ENCODE results near the gene C20orf144.

Gene C20orf144

DNA sequence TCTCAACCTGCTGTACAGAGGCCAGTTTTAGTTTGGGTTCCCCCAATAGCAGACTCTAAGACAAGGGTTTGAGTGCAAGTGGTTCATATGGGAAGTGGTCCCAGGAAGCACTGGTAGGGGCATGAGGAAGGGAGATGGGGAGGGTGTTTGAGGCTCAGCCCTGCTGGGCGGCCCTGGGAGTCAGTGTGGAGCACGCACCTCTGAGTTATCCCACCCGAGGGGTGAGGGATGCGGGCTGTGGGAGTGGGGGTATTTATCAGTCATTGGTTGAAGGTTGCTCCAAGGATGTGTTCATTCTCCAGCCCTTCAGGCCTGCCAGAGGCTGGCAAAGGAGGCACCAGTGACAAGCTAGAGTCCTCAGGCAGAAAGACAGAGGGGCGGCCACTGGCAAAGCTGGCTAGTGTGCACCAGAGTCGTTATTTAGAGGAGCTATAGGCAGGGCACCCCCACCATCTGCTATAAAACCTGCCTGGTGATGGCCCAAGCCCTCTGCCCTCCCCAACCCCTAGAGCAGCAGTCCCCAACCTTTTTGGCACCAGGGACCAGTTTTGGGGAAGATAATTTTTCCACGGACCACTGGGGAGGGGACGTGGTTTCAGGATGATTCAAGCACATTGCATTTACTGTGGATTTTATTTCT, 41.5 kb downstream of the C20orf144 start:
- 96% methylated on average over 3 of the region's 8 CpGs for WGBS (ENCODE audit: insufficient coverage)
- DNase-seq, result no peak
- CTCF ChIA-PET, result no interaction called here
- H3K9me3 ChIP-seq (ENCODE audit: control extremely low read depth in 1 of 5, control insufficient read depth in 4 of 5, insufficient read depth in 2 of 5, low read depth in 1 of 5, low read length in 4 of 5), result no peaks in the 10 kb centered on the region
- no peaks in the 10 kb centered on the region for H3K27me3 ChIP-seq (replicated peaks in 2 of 5; ENCODE audit: control insufficient read depth in 4 of 5, insufficient read depth in 5 of 5, low read length in 4 of 5)
- no peaks in the 10 kb centered on the region for H3K4me1 ChIP-seq (ENCODE audit: control extremely low read depth in 1 of 4, control insufficient read depth in 4 of 4, insufficient read depth in 4 of 4, low read length in 3 of 4)
- no peak overlapping the region for H3K27ac ChIP-seq (ENCODE audit: insufficient read depth in 1 of 2, low read depth in 1 of 2, low read length in 2 of 2, poor library complexity in 1 of 2, severe bottlenecking in 2 of 2)
- POLR2A ChIA-PET, result no interaction called here
- peaks cover 0 to 13% (median 8%) of the 10 kb centered on the region in 4 experiments for H3K36me3 ChIP-seq (ENCODE audit: control insufficient read depth in 4 of 4, insufficient read depth in 4 of 4, low read length in 3 of 4)
- no peak overlapping the region for H3K4me3 ChIP-seq (ENCODE audit: control insufficient read depth in 1 of 7, extremely low read depth in 1 of 7, insufficient read depth in 4 of 7, low read depth in 2 of 7, low read length in 6 of 7)

DNA sequence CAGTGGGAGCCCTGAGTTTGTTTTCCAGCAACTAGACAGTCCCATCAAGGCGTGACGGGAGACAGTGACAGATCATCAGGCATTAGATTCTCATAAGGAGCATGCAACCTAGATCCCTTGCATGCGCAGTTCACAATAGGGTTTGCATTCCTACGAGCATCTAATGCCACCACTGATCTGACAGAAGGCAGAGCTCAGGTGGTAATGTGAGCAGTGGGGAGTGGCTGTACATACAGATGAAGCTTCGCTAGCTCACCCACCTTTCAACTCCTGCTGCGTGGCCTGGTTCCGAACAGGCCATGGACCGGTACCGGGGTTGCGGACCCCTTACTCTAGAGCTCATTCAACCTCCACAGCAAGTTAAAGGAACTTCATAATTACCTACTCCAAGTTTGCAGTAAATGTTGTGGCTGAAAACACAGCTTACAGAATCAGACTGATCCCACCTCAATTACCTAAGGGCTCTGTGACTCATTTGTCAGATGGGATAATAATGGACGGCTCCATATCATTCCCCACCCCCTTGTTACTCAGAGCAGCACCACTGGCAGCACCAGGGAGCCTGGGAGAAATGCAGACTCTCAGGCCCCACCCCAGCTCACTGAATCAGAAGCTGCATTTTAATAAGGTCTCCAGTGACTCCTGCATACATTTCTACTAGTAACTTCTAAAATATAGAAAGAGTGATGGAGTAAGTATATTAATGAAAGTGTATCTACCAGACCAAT, 42.2 kb downstream of the C20orf144 start:
- H3K4me1 ChIP-seq (ENCODE audit: control extremely low read depth in 1 of 4, control insufficient read depth in 4 of 4, insufficient read depth in 4 of 4, low read length in 3 of 4), result no peaks in the 10 kb centered on the region
- ChIA-PET POLR2A (no interaction called here), CTCF (interaction anchor here (1.0 kb wide), 1 partner anchor 29 kb away, joined by 3 read pairs; no protein-coding TSS in a partner anchor)
- no peaks in the 10 kb centered on the region for H3K9me3 ChIP-seq (ENCODE audit: control extremely low read depth in 1 of 5, control insufficient read depth in 4 of 5, insufficient read depth in 2 of 5, low read depth in 1 of 5, low read length in 4 of 5)
- 95% methylated on average over 4 of the region's 11 CpGs for WGBS (ENCODE audit: insufficient coverage)
- no peak overlapping the region for H3K4me3 ChIP-seq (ENCODE audit: control insufficient read depth in 1 of 7, extremely low read depth in 1 of 7, insufficient read depth in 4 of 7, low read depth in 2 of 7, low read length in 6 of 7)
- H3K27me3 ChIP-seq (replicated peaks in 2 of 5; ENCODE audit: control insufficient read depth in 4 of 5, insufficient read depth in 5 of 5, low read length in 4 of 5), result no peaks in the 10 kb centered on the region
- no peak for DNase-seq
- no peak overlapping the region for H3K27ac ChIP-seq (ENCODE audit: insufficient read depth in 1 of 2, low read depth in 1 of 2, low read length in 2 of 2, poor library complexity in 1 of 2, severe bottlenecking in 2 of 2)
- peaks cover 0 to 13% (median 8%) of the 10 kb centered on the region in 4 experiments for H3K36me3 ChIP-seq (ENCODE audit: control insufficient read depth in 4 of 4, insufficient read depth in 4 of 4, low read length in 3 of 4)

DNA sequence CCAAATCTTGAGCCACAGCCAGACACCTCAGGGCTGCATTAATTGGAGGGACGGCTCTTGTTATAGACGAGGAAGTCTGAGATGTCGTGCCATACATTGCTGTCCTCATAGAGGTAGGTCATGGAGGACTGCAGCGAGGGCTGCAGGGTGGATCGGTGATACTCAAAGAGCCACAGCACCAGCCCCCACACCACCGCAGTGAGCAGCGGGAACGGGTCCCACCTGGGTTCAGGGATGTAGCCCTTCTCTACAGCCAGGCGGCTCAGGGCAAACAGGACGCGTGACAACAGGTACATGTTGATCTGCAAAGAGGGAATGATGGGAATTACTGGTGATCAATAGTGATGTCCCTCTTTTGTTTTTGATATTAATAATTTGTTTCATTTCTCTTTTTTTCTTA, 45.5 kb downstream of the C20orf144 start:
- ChIA-PET POLR2A (no interaction called here), CTCF (no interaction called here)
- Histone ChIP-seq H3K4me3 (ENCODE audit: control insufficient read depth in 1 of 7, extremely low read depth in 1 of 7, insufficient read depth in 4 of 7, low read depth in 2 of 7, low read length in 6 of 7) (no peak overlapping the region), H3K4me1 (ENCODE audit: control extremely low read depth in 1 of 4, control insufficient read depth in 4 of 4, insufficient read depth in 4 of 4, low read length in 3 of 4) (no peaks in the 10 kb centered on the region), H3K9me3 (ENCODE audit: control extremely low read depth in 1 of 5, control insufficient read depth in 4 of 5, insufficient read depth in 2 of 5, low read depth in 1 of 5, low read length in 4 of 5) (no peaks in the 10 kb centered on the region), H3K27me3 (replicated peaks in 2 of 5; ENCODE audit: control insufficient read depth in 4 of 5, insufficient read depth in 5 of 5, low read length in 4 of 5) (no peaks in the 10 kb centered on the region), H3K27ac (ENCODE audit: insufficient read depth in 1 of 2, low read depth in 1 of 2, low read length in 2 of 2, poor library complexity in 1 of 2, severe bottlenecking in 2 of 2) (no peak overlapping the region), H3K36me3 (ENCODE audit: control insufficient read depth in 4 of 4, insufficient read depth in 4 of 4, low read length in 3 of 4) (peaks cover 5 to 31% (median 22%) of the 10 kb centered on the region in 4 experiments)
- WGBS (ENCODE audit: insufficient coverage), result 100% methylated on average over 5 of the region's 11 CpGs
- no peak for DNase-seq

DNA sequence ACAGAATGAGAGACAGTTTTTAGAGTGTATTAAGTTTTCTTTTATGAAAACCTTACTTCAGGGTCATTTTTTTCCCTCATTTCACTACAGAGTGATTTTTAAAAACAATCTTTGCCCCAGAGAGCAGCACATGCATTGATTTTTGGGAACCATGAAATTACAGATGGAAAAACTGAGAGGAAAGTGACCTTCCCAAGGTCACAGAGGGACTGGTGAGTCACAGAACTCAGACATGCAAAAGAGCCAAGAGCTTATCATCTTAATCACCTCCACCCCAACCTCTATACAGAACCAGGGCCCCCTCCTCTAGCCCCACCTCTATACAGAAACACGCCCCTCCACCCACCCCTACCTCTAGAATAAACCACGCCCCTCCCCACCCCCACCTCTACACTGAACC, 47.3 kb downstream of the C20orf144 start:
- ChIA-PET CTCF (interaction anchor here (0.6 kb wide), 1 partner anchor 654 kb away, joined by 3 read pairs; the partner anchor contains the start of gene ITCH), POLR2A (no interaction called here)
- no peaks in the 10 kb centered on the region for H3K9me3 ChIP-seq (ENCODE audit: control extremely low read depth in 1 of 5, control insufficient read depth in 4 of 5, insufficient read depth in 2 of 5, low read depth in 1 of 5, low read length in 4 of 5)
- no peak overlapping the region for H3K27ac ChIP-seq (ENCODE audit: insufficient read depth in 1 of 2, low read depth in 1 of 2, low read length in 2 of 2, poor library complexity in 1 of 2, severe bottlenecking in 2 of 2)
- no peaks in the 10 kb centered on the region for H3K4me1 ChIP-seq (ENCODE audit: control extremely low read depth in 1 of 4, control insufficient read depth in 4 of 4, insufficient read depth in 4 of 4, low read length in 3 of 4)
- peaks cover 12 to 41% (median 28%) of the 10 kb centered on the region in 4 experiments for H3K36me3 ChIP-seq (ENCODE audit: control insufficient read depth in 4 of 4, insufficient read depth in 4 of 4, low read length in 3 of 4)
- DNase-seq, result no peak
- H3K27me3 ChIP-seq (replicated peaks in 2 of 5; ENCODE audit: control insufficient read depth in 4 of 5, insufficient read depth in 5 of 5, low read length in 4 of 5), result no peaks in the 10 kb centered on the region
- WGBS (ENCODE audit: insufficient coverage), result 80% methylated on average over 1 of the region's 2 CpGs
- H3K4me3 ChIP-seq (ENCODE audit: control insufficient read depth in 1 of 7, extremely low read depth in 1 of 7, insufficient read depth in 4 of 7, low read depth in 2 of 7, low read length in 6 of 7), result no peak overlapping the region

DNA sequence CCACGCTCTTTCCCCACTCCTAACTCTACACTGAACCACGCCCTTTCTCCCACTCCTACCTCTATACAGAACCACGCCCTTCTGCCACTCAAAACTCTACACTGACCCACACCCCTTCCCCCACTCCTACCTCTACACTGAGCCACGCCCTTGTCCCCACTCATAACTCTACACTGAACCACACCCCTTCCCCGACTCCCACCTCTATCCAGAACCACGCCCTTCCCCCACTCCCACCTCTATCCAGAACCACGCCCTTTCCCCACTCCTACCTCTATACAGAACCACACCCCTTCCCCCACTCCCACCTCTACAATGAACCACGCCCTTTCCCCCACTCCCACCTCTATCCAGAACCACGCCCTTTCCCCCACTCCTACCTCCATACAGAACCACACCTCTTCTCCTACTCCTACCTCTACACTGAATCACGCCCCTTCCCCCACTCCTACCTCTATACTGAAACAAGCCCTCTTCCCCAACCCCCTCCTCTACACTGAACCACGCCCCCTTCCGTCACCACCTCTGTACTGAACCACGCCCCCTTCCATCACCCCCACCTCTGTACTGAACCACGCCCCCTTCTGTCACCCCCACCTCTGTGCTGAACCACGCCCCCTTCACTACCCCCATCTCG, 47.9 kb downstream of the C20orf144 start:
- Histone ChIP-seq H3K27me3 (replicated peaks in 2 of 5; ENCODE audit: control insufficient read depth in 4 of 5, insufficient read depth in 5 of 5, low read length in 4 of 5) (no peaks in the 10 kb centered on the region), H3K27ac (ENCODE audit: insufficient read depth in 1 of 2, low read depth in 1 of 2, low read length in 2 of 2, poor library complexity in 1 of 2, severe bottlenecking in 2 of 2) (no peak overlapping the region), H3K36me3 (ENCODE audit: control insufficient read depth in 4 of 4, insufficient read depth in 4 of 4, low read length in 3 of 4) (peaks cover 12 to 45% (median 31%) of the 10 kb centered on the region in 4 experiments), H3K4me1 (ENCODE audit: control extremely low read depth in 1 of 4, control insufficient read depth in 4 of 4, insufficient read depth in 4 of 4, low read length in 3 of 4) (no peaks in the 10 kb centered on the region), H3K9me3 (ENCODE audit: control extremely low read depth in 1 of 5, control insufficient read depth in 4 of 5, insufficient read depth in 2 of 5, low read depth in 1 of 5, low read length in 4 of 5) (no peaks in the 10 kb centered on the region), H3K4me3 (ENCODE audit: control insufficient read depth in 1 of 7, extremely low read depth in 1 of 7, insufficient read depth in 4 of 7, low read depth in 2 of 7, low read length in 6 of 7) (no peak overlapping the region)
- ChIA-PET CTCF (no interaction called here), POLR2A (no interaction called here)
- DNase-seq, result no peak
- over 99% methylated on average over 10 of the region's 16 CpGs for WGBS (ENCODE audit: insufficient coverage)

DNA sequence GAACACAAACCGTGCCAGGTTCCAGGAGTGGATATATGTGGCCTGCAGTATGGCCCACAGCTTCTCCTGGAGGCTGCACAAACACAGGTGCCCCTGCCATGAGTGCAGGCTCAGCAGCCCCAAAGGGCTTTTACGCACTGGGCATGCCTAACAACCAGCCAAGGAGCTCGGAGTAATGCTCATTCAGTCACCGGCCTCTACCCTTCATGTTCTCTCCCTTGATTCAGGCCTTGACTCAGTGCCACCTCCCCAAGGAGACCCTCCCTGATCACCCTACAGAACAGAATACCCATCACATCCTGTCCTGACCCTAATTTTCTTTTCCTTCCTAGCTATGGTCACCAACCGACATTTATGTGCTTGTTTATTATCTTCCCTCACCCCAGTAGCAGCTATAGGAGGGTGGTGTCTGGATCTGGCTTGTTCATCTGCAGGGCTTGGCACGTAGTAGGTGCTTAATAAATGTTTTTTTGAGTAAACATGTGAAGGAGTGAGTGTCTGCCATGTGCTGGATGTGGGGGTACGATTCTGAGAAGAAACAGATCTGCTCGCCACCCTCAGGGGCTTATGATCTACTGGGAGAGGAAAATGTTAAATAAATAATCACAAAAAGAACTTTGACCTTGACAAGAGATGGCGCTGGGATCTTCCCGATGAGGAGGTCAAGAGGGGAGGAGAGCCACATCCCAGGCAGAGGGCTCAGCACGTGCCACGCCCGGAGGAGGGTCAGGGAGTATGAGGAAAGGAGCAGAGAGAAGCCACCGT, 48.7 kb downstream of the C20orf144 start:
- H3K36me3 ChIP-seq (ENCODE audit: control insufficient read depth in 4 of 4, insufficient read depth in 4 of 4, low read length in 3 of 4), result peaks cover 12 to 45% (median 30%) of the 10 kb centered on the region in 4 experiments
- no peaks in the 10 kb centered on the region for H3K9me3 ChIP-seq (ENCODE audit: control extremely low read depth in 1 of 5, control insufficient read depth in 4 of 5, insufficient read depth in 2 of 5, low read depth in 1 of 5, low read length in 4 of 5)
- ChIA-PET CTCF (no interaction called here), POLR2A (no interaction called here)
- 97% methylated on average over 12 of the region's 14 CpGs for WGBS (ENCODE audit: insufficient coverage)
- no peaks in the 10 kb centered on the region for H3K4me1 ChIP-seq (ENCODE audit: control extremely low read depth in 1 of 4, control insufficient read depth in 4 of 4, insufficient read depth in 4 of 4, low read length in 3 of 4)
- H3K27me3 ChIP-seq (replicated peaks in 2 of 5; ENCODE audit: control insufficient read depth in 4 of 5, insufficient read depth in 5 of 5, low read length in 4 of 5), result no peaks in the 10 kb centered on the region
- H3K27ac ChIP-seq (ENCODE audit: insufficient read depth in 1 of 2, low read depth in 1 of 2, low read length in 2 of 2, poor library complexity in 1 of 2, severe bottlenecking in 2 of 2), result no peak overlapping the region
- no peak overlapping the region for H3K4me3 ChIP-seq (ENCODE audit: control insufficient read depth in 1 of 7, extremely low read depth in 1 of 7, insufficient read depth in 4 of 7, low read depth in 2 of 7, low read length in 6 of 7)
- DNase-seq, result no peak

DNA sequence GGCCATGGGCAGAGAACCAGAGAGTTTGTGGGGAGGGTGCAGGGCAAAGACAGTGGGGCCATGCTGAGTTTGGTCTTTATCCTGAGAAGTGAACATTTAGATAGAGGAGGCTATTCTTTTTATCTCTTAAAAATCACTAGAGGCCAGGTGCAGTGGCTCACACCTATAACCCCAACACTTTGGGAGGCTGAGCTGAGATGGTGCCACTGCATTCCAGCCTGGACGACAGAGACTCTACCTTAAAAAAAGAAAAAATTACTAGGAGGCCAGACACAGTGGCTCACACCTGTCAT, 49.3 kb downstream of the C20orf144 start:
- no peak overlapping the region for H3K4me3 ChIP-seq (ENCODE audit: control insufficient read depth in 1 of 7, extremely low read depth in 1 of 7, insufficient read depth in 4 of 7, low read depth in 2 of 7, low read length in 6 of 7)
- ChIA-PET CTCF (no interaction called here), POLR2A (no interaction called here)
- DNase-seq, result no peak
- H3K4me1 ChIP-seq (ENCODE audit: control extremely low read depth in 1 of 4, control insufficient read depth in 4 of 4, insufficient read depth in 4 of 4, low read length in 3 of 4), result no peaks in the 10 kb centered on the region
- peaks cover 12 to 44% (median 29%) of the 10 kb centered on the region in 4 experiments for H3K36me3 ChIP-seq (ENCODE audit: control insufficient read depth in 4 of 4, insufficient read depth in 4 of 4, low read length in 3 of 4)
- WGBS (ENCODE audit: insufficient coverage), result 100% methylated on average over 1 of the region's 1 CpG
- H3K27ac ChIP-seq (ENCODE audit: insufficient read depth in 1 of 2, low read depth in 1 of 2, low read length in 2 of 2, poor library complexity in 1 of 2, severe bottlenecking in 2 of 2), result no peak overlapping the region
- no peaks in the 10 kb centered on the region for H3K9me3 ChIP-seq (ENCODE audit: control extremely low read depth in 1 of 5, control insufficient read depth in 4 of 5, insufficient read depth in 2 of 5, low read depth in 1 of 5, low read length in 4 of 5)
- H3K27me3 ChIP-seq (replicated peaks in 2 of 5; ENCODE audit: control insufficient read depth in 4 of 5, insufficient read depth in 5 of 5, low read length in 4 of 5), result no peaks in the 10 kb centered on the region

Measured in common myeloid progenitor, CD34-positive (primary cell).